ENCODE measurements around the gene GJB4.
"Not testable (repeated sequence)": the region's sequence is repeated elsewhere in the genome, so short reads cannot be mapped to it uniquely, and the experiment has no call there.

GJB4 gene

DNA sequence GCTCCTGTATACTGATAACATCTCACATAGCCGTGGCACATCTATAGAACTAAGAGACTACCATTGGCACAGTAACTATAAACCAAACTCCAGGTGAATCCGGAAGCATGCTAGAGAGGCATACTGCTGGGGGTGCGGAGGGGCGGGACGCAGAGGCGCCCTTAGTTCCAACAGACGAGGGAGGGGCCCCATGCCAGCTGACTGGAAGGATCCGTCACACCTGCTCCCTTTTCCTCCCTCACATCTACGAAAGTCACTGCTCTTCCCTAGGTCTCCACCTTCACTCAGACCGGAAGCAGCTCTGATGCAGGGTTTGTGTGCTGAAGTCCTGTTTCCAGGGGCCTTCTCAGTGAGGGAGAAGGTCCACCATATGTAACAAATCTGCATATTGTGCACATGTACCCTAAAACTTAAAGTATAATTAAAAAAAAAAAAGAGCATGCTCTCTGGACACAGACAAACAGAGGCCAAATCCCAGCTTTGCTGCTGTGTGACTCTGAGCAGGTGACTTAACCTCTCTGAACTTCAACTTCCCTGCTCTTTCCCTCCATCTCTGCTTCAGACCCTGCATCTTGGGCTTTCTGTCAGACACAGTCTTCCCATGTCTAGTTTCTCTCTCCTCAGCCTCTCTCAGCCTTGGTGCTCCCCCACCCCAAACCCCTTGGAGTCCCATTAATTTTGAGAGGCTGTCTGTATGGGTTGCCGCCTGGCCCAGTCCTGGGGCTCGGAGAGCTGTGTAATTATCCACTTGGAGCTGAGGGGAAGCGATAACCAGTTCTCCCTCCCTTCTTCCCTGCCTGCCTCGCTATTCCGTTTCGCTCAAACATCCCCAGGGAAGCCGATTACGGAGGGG, 12.5 kb upstream of the GJB4 start:
- no peak for DNase-seq (ENCODE audit: low read depth in 3 of 3)

DNA sequence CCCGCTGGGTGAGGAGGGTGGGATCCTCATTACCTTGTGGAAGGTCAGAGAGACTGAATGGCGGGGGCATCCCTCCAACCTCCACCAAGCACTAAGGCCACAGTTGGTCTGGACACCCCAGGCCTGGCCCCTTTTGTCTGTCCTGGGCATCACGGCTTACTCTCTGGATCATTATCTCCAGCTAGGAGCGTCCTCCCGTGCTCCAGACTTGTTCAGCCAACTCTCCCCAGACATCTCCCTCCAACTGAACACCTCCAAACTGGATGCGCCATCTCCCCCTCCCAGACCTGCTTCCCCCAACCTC, 11.9 kb upstream of the GJB4 start:
- DNase-seq (ENCODE audit: low read depth in 3 of 3), result no peak

DNA sequence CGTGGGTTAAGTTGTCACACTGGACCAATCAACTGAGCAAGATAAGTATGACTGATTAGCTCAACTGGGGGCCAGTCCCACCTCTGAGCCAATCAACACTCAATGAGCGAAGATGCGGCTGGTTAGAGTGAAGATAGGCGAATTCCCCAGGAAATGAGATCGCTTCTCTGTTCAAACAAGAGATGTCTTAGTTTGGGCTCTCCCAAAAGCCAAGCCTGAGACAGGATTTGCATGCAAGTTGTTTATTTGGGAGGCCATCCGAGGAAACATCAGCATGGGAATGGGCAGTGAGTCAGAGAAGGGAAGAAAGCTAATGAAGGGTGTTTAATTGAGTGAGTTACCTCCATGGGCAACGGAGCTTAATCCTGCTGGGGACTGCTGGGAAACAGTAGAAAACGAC, 9.5 kb upstream of the GJB4 start:
- DNase-seq (ENCODE audit: low read depth in 3 of 3), result no peak

DNA sequence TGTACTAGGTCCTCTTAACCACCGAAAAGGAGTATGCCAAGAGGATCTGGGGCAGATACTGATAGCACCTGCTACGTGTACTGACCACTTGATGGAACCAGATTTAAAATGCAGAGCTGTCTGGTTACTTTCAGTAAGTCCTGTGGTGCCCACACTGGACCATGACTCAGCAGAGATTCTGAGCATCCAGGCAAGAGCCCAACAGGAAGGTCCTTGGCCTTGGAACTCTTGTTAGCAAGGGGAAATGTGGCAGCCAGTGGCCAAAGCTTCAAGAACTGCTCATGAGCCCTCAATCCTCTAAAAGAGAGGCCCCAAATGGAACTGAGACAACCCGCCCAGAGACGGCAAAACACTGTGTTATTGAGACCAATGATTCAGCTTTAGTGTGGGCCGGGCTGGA, 8.9 kb upstream of the GJB4 start:
- DNase-seq (ENCODE audit: low read depth in 3 of 3), result no peak

GRCh38 chr1:34753163-34753562, 6.4 kb upstream of the GJB4 start:
- DNase-seq (ENCODE audit: low read depth in 3 of 3), result no peak

DNA sequence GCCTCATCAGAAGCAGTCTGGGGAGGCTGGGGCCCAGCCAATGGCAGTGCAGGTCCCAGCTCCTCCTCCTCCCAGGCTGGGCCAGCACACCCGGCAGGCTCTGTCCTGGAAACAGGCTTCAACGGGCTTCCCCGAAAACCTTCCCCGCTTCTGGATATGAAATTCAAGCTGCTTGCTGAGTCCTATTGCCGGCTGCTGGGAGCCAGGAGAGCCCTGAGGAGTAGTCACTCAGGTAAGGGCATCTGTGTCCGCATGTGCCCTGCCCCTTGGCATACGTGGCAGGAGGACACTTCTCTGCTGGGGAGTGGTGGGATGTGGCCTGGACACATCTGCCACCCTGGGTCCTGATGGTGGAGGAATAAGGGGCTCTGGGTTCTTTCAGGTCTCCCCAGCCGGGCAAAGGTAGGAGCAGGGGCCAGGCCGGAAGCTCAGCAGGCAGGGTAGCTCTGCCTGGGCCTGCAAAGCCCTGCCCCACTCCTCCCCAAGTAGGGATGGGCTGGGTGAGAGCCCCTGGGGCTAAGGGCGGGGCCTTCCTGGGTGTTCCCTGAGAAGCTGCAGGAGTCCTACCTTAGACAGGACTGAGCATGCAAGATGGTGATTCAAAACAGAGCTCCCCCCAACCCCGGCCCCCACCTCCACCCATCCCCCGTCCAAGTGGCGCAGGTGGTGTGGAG, 4.4 kb upstream of the GJB4 start, which contains the start of gene GJB5:
TSS of gene GJB5 (plus strand) at position 84 of the 674 bp plus-strand sequence. CDS start 2,284 bp downstream, outside the sequence.
- DNase-seq (ENCODE audit: low read depth in 3 of 3), result no peak

DNA sequence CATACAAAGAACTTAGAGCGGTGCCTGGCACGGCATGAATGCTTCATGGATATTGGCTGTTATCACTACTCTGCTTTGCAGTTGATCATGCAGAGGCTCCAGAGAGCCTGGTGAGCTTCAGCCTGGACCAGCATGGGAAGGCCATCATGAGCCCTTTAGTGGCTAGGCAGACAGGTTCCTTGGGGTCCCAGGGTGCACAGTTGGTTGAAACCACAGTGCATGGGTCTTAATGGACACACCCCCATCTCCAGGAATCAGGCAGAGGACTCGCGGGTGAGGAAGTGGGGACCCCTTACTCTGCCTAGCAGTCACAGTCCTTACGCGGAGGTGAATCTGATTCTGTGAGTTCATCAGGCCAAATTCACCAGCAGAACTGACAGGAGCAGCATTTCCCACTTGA, 3.6 kb upstream of the GJB4 start:
- no peak for DNase-seq (ENCODE audit: low read depth in 3 of 3)

GRCh38 chr1:34757386-34757785, 2.2 kb upstream of the GJB4 start:
- no peak for DNase-seq (ENCODE audit: low read depth in 3 of 3)

DNA sequence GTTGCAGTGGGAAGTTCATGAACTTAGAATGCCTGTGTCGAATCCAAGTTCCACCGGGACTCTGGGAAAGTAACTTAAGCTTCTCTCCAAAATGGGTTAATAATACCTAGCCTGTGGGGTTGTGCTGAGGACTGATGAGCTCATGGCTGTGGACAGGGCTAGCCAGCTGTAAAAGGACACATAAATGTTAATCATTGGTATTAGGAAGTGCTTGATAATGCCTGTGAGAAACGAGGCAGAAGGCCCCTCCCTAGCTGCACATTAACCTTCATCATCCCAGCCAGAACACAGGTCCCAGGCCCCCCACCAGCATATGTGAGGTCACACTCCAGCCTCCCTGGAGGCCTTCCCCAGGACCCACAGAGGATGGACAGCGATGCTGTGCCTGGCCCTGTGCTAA, 789 bp upstream of the GJB4 start:
- DNase-seq (ENCODE audit: low read depth in 3 of 3), result no peak

DNA sequence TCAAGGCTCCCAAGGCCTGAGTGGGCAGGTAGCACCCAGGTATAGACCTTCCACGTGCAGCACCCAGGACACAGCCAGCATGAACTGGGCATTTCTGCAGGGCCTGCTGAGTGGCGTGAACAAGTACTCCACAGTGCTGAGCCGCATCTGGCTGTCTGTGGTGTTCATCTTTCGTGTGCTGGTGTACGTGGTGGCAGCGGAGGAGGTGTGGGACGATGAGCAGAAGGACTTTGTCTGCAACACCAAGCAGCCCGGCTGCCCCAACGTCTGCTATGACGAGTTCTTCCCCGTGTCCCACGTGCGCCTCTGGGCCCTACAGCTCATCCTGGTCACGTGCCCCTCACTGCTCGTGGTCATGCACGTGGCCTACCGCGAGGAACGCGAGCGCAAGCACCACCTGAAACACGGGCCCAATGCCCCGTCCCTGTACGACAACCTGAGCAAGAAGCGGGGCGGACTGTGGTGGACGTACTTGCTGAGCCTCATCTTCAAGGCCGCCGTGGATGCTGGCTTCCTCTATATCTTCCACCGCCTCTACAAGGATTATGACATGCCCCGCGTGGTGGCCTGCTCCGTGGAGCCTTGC, 1.7 kb downstream of the GJB4 start:
- no peak for DNase-seq (ENCODE audit: low read depth in 3 of 3)

- DNase-seq (ENCODE audit: low read depth in 3 of 3), result no peak
Observed at GRCh38 chr1:34761776-34762307, 2.3 kb downstream of the GJB4 start.

GRCh38 chr1:34762474-34763141, 3.1 kb downstream of the GJB4 start:
- no peak for DNase-seq (ENCODE audit: low read depth in 3 of 3)

DNA sequence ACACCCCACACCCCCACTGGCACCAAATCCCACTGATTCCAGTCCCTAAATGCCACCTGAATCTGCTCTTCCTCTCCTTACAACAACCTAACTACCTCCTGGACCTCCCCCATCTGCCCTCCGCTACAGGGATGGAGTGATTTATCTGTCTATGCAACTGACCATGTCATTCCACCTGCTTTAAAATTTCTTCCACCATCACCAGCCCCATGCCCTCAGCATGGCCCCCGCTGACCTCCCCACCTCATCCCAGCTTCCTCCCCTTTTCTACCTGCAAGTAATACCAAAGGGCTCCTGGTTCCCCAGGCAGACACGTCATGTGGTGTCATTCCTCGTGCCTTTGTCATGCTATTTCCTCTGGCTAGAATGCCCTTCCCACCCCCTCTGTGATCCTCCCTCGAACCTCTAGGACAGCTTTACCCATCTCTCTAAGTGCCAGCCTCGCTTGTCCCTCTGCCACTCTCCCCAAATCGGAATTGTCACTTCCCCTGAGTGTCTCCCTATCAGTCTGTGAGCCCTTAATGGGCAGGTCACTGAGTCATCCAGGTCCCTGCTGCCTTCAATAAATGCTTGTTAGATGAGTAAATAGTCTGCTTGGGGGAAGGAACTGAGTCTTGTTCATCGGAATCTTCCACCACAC, 3.7 kb downstream of the GJB4 start:
- no peak for DNase-seq (ENCODE audit: low read depth in 3 of 3)

DNA sequence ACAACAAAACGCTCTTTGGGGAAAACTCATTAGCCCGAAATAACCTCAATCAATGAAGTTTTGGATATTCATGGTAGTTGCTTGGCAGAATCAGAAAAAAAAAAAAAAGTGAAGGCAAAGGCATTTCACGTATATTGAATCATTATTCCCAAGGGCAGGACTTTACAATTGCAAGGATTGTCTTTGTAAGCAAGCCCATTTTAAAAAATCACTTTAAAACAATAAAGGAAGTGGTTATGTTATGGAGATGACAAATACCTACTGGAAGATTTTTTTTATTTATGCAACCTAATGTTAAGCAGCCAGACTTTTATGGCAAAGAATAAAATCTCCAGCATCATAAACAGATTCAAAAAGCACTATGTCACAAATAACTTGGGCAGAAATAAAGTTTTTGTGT, 9.3 kb downstream of the GJB4 start:
- no peak for DNase-seq (ENCODE audit: low read depth in 3 of 3)

DNA sequence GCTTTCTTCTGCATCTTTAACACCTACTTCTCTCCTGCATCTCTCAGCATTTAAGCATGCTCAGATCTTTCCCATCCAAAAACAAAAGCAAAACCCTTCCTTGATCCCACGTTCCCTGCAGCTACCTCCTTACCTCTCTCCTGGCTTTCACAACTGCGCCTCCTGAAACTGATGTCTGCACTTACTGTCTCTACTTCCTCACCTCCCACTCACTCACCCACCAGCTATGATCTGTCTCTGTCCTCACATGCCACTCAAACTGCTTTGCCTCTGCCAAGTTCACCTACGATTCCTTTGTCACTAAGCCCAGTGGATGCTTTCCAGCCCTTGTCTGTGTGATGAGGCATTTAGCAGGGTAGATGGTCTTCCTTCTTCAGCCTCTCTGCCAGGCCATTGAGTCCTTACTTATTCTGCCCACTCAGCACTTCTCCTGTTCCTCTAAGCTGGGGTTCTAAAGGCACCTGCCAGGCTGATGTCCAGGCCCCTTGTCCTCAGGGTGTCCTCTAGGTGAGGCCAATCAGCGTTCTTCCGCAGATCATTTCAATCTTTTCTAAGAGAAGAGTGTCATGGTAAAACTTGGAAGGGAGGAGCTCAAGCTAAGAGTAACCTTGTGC, 11.5 kb downstream of the GJB4 start:
- DNase-seq (ENCODE audit: low read depth in 3 of 3), result no peak

DNA sequence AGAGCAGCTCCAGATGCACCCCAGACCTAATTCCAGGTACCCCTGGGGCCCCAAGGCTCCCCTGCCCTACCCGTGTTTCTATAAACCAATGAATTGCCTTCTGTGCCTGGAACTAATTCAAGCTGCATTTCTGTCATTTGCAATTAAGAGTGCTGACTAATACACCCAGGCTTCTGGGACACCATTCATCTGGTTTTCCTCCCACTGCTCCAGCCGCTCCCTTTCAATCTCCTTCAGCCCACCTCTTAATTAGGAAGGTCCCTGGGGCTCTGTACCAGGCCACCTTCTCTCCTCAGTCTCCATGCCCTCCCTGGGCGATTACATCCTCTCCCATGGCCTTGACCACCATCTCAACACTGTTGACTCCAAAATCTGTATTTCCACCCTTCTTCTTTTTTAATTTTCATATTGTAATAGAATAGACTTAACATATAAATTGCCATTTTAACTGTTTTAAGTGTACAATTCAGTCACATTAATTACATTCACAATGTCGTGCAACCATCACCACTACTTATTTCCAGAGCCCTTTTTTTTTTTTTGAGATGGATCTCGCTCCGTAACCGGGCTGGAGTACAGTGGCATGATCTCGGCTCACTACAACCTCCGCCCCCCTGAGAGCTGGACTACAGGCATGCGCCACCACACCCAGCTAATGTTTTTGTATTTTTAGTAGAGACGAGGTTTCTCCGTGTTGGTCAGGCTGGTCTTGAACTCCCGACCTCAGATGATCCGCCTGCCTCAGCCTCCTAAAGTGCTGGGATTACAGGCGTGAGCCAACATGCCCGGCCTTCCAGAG, 12.2 kb downstream of the GJB4 start:
- DNase-seq (ENCODE audit: low read depth in 3 of 3), result no peak

DNA sequence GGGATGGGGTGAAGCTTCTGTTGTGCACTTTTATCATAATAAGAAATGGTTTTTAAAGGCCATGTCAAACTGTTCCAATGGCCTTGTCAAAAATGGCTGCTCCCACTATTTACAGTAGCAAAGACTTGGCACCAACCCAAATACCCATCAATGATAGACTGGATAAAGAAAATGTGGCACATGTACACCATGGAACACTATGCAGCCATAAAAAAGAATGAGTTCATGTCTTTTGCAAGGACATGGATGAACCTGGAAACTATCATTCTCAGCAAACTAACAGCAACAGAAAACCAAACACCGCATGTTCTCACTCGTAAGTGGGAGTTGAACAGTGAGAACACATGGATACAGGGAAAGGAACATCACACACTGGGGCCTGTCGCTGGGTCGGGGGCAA, 13.6 kb downstream of the GJB4 start:
- DNase-seq (ENCODE audit: low read depth in 3 of 3), result not testable (repeated sequence)

GRCh38 chr1:34774957-34775356, 15.4 kb downstream of the GJB4 start:
- DNase-seq (ENCODE audit: low read depth in 3 of 3), result no peak

GRCh38 chr1:34776911-34777310, 17.4 kb downstream of the GJB4 start:
- no peak for DNase-seq (ENCODE audit: low read depth in 3 of 3)

GRCh38 chr1:34777519-34778321, 18.2 kb downstream of the GJB4 start:
- no peak for DNase-seq (ENCODE audit: low read depth in 3 of 3)

All from stimulated activated CD4-positive, alpha-beta T cell treated with anti-CD3 and anti-CD28 coated beads, TNF-alpha, amount 100 ng/mL, for 24 hours (primary cell).